H9 (cell line): ENCODE results near the gene SC5D. TPM values are rescaled to one million over a fixed set of nuclear protein-coding genes. Genes with fewer than 3 reads are reported as not detected.

Experiments
- DNase-seq: peaks from one replicate; pipeline ENCODE4 v3.0.0-alpha.2; 2017
- H2AFZ ChIP-seq: one replicate; pipeline ENCODE4 v1.6.1; 2013; ENCODE audit warnings: mild to moderate bottlenecking, low read length, control low read depth, moderate library complexity
- H2AK5ac ChIP-seq: 2 replicates; pipeline ENCODE4 v1.6.1; 2013; ENCODE audit warnings: low read length, control low read depth, mixed read lengths; ENCODE audit not compliant: insufficient read length
- H2BK120ac ChIP-seq: one replicate; pipeline ENCODE4 v1.6.1; 2013; ENCODE audit warnings: low read depth, mild to moderate bottlenecking, low read length, control low read depth, inconsistent platforms; ENCODE audit not compliant: poor library complexity, severe bottlenecking
- H2BK12ac ChIP-seq: 2 replicates; pipeline ENCODE4 v1.6.1; 2013; ENCODE audit warnings: low read length, control low read depth, mixed read lengths, low read depth; ENCODE audit not compliant: insufficient read length
- H2BK15ac ChIP-seq: 2 replicates; pipeline ENCODE4 v1.6.1; 2013; ENCODE audit warnings: low read depth, low read length, control low read depth
- H2BK20ac ChIP-seq: one replicate; pipeline ENCODE4 v1.6.1; 2013; ENCODE audit warnings: low read depth, mild to moderate bottlenecking, low read length, control low read depth, inconsistent platforms; ENCODE audit not compliant: poor library complexity, severe bottlenecking
- H2BK5ac ChIP-seq: 2 replicates; pipeline ENCODE4 v1.6.1; 2013; ENCODE audit warnings: low read length, control low read depth, mixed read lengths; ENCODE audit not compliant: insufficient read length
- H3K14ac ChIP-seq: 2 replicates; pipeline ENCODE4 v1.6.1; 2013; ENCODE audit warnings: low read length, control low read depth; ENCODE audit not compliant: insufficient read depth
- H3K18ac ChIP-seq: 2 replicates; pipeline ENCODE4 v1.6.1; 2013; ENCODE audit warnings: low read depth, mild to moderate bottlenecking, mixed read lengths, low read length, control low read depth; ENCODE audit not compliant: insufficient read length
- H3K23ac ChIP-seq: 2 replicates; pipeline ENCODE4 v1.6.1; 2013; ENCODE audit warnings: low read length, control low read depth, mixed read lengths, low read depth; ENCODE audit not compliant: insufficient read length
- H3K23me2 ChIP-seq: 2 replicates; pipeline ENCODE4 v1.6.1; 2013; ENCODE audit warnings: low read depth, mild to moderate bottlenecking, mixed read lengths, low read length, control low read depth; ENCODE audit not compliant: insufficient read length, poor library complexity, severe bottlenecking
- H3K27ac ChIP-seq: 2 replicates; pipeline ENCODE4 v1.5.1; 2013; ENCODE audit warnings: low read length, control low read depth, mixed read lengths, low read depth; ENCODE audit not compliant: insufficient read length
- H3K27me3 ChIP-seq: 2 replicates; pipeline ENCODE4 v1.6.1; 2013; ENCODE audit warnings: low read length, control low read depth, inconsistent platforms; ENCODE audit not compliant: insufficient read depth
- H3K4ac ChIP-seq: 2 replicates; pipeline ENCODE4 v1.6.1; 2013; ENCODE audit warnings: low read depth, mild to moderate bottlenecking, control low read depth, inconsistent platforms, low read length, moderate library complexity
- H3K4me1 ChIP-seq: 2 replicates; pipeline ENCODE4 v1.6.1; 2013; ENCODE audit warnings: low read length, control low read depth, inconsistent platforms; ENCODE audit not compliant: insufficient read depth
- H3K4me2 ChIP-seq: 2 replicates; pipeline ENCODE4 v1.6.1; 2013; ENCODE audit warnings: low read length, control low read depth, mixed read lengths; ENCODE audit not compliant: insufficient read length, insufficient read depth
- H3K56ac ChIP-seq: 2 replicates; pipeline ENCODE4 v1.6.1; 2013; ENCODE audit warnings: low read depth, mild to moderate bottlenecking, mixed read lengths, low read length, control low read depth; ENCODE audit not compliant: insufficient read length
- H3K79me1 ChIP-seq: 2 replicates; pipeline ENCODE4 v1.6.1; 2013; ENCODE audit warnings: low read depth, mild to moderate bottlenecking, moderate library complexity, low read length, control low read depth, inconsistent platforms; ENCODE audit not compliant: insufficient read depth, poor library complexity, severe bottlenecking
- H3K79me2 ChIP-seq: 2 replicates; pipeline ENCODE4 v1.6.1; 2013; ENCODE audit warnings: low read length, control low read depth, inconsistent platforms; ENCODE audit not compliant: insufficient read depth
- H3K9ac ChIP-seq: 2 replicates; pipeline ENCODE4 v1.6.1; 2013; ENCODE audit warnings: low read length, control low read depth, mixed read lengths; ENCODE audit not compliant: insufficient read length; ENCODE audit errors: extremely low read depth
- H3K9me3 ChIP-seq: one replicate; pipeline ENCODE4 v1.6.1; 2013; ENCODE audit warnings: low read depth, low read length, inconsistent platforms; ENCODE audit not compliant: control insufficient read depth
- H3T11ph ChIP-seq: one replicate; pipeline ENCODE4 v1.6.1; 2013; ENCODE audit warnings: mild to moderate bottlenecking, low read length, control low read depth, inconsistent platforms
- H4K20me1 ChIP-seq: one replicate; pipeline ENCODE4 v1.6.1; 2013; ENCODE audit not compliant: control insufficient read depth, insufficient read length, insufficient read depth
- H4K5ac ChIP-seq: 2 replicates; pipeline ENCODE4 v1.6.1; 2013; ENCODE audit warnings: low read depth, mild to moderate bottlenecking, mixed read lengths, low read length, control low read depth; ENCODE audit not compliant: insufficient read length
- H4K8ac ChIP-seq: replicated peaks from 2 replicates; pipeline ENCODE4 v1.6.1; 2013; ENCODE audit warnings: low read length, control low read depth, mixed read lengths, low read depth; ENCODE audit not compliant: insufficient read length
- H4K91ac ChIP-seq: 2 replicates; pipeline ENCODE4 v1.6.1; 2013; ENCODE audit warnings: low read depth, mild to moderate bottlenecking, moderate library complexity, mixed read lengths, low read length, control low read depth; ENCODE audit not compliant: insufficient read length
- H3K27ac Mint-ChIP-seq, 3 experiments: 2 replicates in 2 of 3; 3 replicates in 1 of 3; pipeline ENCODE4 v1.8.0; 2020 to 2021; ENCODE audit warnings: mixed read lengths in 3 of 3, mild to moderate bottlenecking in 1 of 3, moderate library complexity in 1 of 3
- H3K27me3 Mint-ChIP-seq: 2 replicates; pipeline ENCODE4 v1.8.0; 2021; ENCODE audit warnings: low read depth, mild to moderate bottlenecking, moderate library complexity, mixed read lengths
- H3K36me3 Mint-ChIP-seq, 3 experiments: 2 replicates in 2 of 3; 3 replicates in 1 of 3; pipeline ENCODE4 v1.8.0; 2020 to 2021; ENCODE audit warnings: low read depth in 3 of 3, mixed read lengths in 3 of 3; ENCODE audit not compliant: insufficient read depth in 1 of 3
- H3K4me1 Mint-ChIP-seq, 2 experiments: 2 replicates each; pipeline ENCODE4 v1.8.0; 2020; ENCODE audit warnings: mixed read lengths in 2 of 2
- H3K4me3 Mint-ChIP-seq, 2 experiments: 2 replicates in 1 of 2; 3 replicates in 1 of 2; pipeline ENCODE4 v1.8.0; 2020 to 2021; ENCODE audit warnings: mild to moderate bottlenecking in 2 of 2, mixed read lengths in 2 of 2, moderate library complexity in 1 of 2
- H3K9me3 Mint-ChIP-seq, 2 experiments: 2 replicates in 1 of 2; 3 replicates in 1 of 2; pipeline ENCODE4 v1.8.0; 2020; ENCODE audit warnings: mild to moderate bottlenecking in 2 of 2, mixed read lengths in 2 of 2, moderate library complexity in 1 of 2
- WGBS: extraction: QIAGEN DNeasy Blood & Tissue Kit; methylation state at CpG from one replicate; pipeline ENCODE4 v1.1.7; 2013; ENCODE audit warnings: missing lambda C conversion rate, low lambda C conversion rate, mixed read lengths; ENCODE audit not compliant: insufficient read length; ENCODE audit errors: extremely low coverage; 5-methylcytosine and 5-hydroxymethylcytosine counted together
- total RNA-seq: library from RNA; stranded (reverse); gene quantifications from 2 replicates; pipeline ENCODE4 v1.2.1, GENCODE V29; 2021
- TF ChIP-seq, protein P1 (sequence below): fragments of 200-600 bp; sonication (generic); conservative IDR thresholded peaks from 3 replicates; pipeline ENCODE4 v1.8.0; 2021; ENCODE audit warnings: antibody characterized with exemption, mild to moderate bottlenecking

Gene SC5D
- total RNA-seq, 1 experiment from 2014 or later = 92.0 TPM

DNA sequence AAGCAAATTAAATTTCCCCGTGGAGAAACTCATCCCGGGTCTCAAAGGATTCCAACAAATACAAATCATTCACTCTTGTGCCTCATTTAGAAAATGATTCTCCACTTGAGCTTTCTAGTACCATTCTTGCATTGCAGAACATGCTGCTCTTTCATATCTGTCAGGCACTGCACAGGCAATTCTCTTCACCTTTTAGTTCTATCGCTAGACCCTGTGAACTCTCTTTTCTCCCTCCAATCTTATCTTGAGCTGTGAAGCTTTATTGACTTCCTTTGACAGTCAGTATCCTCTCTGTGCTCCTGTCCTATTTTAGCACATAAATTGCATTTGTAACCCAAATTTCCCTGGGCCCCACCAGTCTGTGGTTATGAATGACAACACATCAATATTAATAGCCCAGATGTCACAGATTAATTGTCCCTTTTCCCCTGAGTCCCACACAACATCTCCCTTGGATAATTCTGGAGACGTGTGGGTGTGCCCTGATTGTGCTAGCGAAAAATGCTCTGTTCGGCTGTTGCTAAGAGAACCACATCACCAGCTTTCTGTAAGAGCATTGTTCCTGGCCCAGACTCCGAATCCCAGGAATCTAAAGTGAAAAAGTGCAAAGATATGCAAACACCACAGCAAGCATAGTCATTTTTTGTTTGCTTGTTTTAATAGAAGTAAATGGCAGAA is 22.4 kb upstream of the SC5D start:
- H2BK5ac ChIP-seq = no peak overlapping the region
- H3K27me3 ChIP-seq = no peaks in the 10 kb centered on the region
- no peak overlapping the region for H3K9ac ChIP-seq
- H3K23me2 ChIP-seq = no peaks in the 10 kb centered on the region
- no peaks in the 10 kb centered on the region for H3K79me1 ChIP-seq
- H4K8ac ChIP-seq = no peak overlapping the region
- Mint-ChIP-seq H3K36me3 (peaks cover 0 to 3% (median 0%) of the 10 kb centered on the region in 3 experiments; a peak in 2 of 7 replicates), H3K4me3 (no peak overlapping the region), H3K27ac (no peak overlapping the region), H3K27me3 (peaks cover 3% of the 10 kb centered on the region), H3K9me3 (peaks cover 6 to 8% of the 10 kb centered on the region in 2 experiments; a peak in 3 of 5 replicates), H3K4me1 (peaks cover 10 to 12% of the 10 kb centered on the region in 2 experiments)
- no peak overlapping the region for H2BK120ac ChIP-seq
- no peak overlapping the region for H4K91ac ChIP-seq
- H3K4ac ChIP-seq = no peak overlapping the region
- H2AFZ ChIP-seq = no peak overlapping the region
- H3K9me3 ChIP-seq = no peaks in the 10 kb centered on the region
- H4K5ac ChIP-seq = no peak overlapping the region
- no CpG with 5 or more reads among the region's 7 CpGs for WGBS
- no peaks in the 10 kb centered on the region for H4K20me1 ChIP-seq
- no peak overlapping the region for H2BK15ac ChIP-seq
- no peak overlapping the region for H3T11ph ChIP-seq
- H3K23ac ChIP-seq = no peak overlapping the region
- no peak overlapping the region for H3K56ac ChIP-seq
- no peak overlapping the region for H2AK5ac ChIP-seq
- DNase-seq = no peak
- H3K79me2 ChIP-seq = no peaks in the 10 kb centered on the region
- H3K18ac ChIP-seq = no peak overlapping the region
- no peaks in the 10 kb centered on the region for H3K4me1 ChIP-seq
- H3K14ac ChIP-seq = no peak overlapping the region
- no peak overlapping the region for H3K4me2 ChIP-seq
- H2BK20ac ChIP-seq = no peak overlapping the region
- TF ChIP-seq, protein P1, sequence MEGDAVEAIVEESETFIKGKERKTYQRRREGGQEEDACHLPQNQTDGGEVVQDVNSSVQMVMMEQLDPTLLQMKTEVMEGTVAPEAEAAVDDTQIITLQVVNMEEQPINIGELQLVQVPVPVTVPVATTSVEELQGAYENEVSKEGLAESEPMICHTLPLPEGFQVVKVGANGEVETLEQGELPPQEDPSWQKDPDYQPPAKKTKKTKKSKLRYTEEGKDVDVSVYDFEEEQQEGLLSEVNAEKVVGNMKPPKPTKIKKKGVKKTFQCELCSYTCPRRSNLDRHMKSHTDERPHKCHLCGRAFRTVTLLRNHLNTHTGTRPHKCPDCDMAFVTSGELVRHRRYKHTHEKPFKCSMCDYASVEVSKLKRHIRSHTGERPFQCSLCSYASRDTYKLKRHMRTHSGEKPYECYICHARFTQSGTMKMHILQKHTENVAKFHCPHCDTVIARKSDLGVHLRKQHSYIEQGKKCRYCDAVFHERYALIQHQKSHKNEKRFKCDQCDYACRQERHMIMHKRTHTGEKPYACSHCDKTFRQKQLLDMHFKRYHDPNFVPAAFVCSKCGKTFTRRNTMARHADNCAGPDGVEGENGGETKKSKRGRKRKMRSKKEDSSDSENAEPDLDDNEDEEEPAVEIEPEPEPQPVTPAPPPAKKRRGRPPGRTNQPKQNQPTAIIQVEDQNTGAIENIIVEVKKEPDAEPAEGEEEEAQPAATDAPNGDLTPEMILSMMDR = no peak
- no peak overlapping the region for H3K27ac ChIP-seq
- H2BK12ac ChIP-seq = no peak overlapping the region
